Ovary (tissue), 3 donors: ENCODE data around the gene YIPF4.

Experiments used
- EP300 ChIP-seq: sonication (generic); formaldehyde crosslinking; IDR thresholded peaks from one replicate; pipeline ENCODE4 v1.6.1; 2017; ENCODE audit warnings: antibody characterized with exemption
- POLR2A ChIP-seq: fragments of 450-650 bp; IDR thresholded peaks from one replicate; pipeline ENCODE4 v1.6.1; 2017; ENCODE audit warnings: antibody characterized with exemption, mild to moderate bottlenecking, moderate library complexity
- TF ChIP-seq, protein P1 (sequence below), 3 donors: fragments of 450-650 bp in 2 of 3; fragments of 200-600 bp in 1 of 3; IDR thresholded peaks; one replicate each; pipeline versions ENCODE4 v1.5.1 to v1.8.0; 2016 to 2022; ENCODE audit warnings: antibody characterized with exemption in 3 of 3, mild to moderate bottlenecking in 1 of 3
- donor health status: DM: no; HTN: no; CAD: no.

DNA sequence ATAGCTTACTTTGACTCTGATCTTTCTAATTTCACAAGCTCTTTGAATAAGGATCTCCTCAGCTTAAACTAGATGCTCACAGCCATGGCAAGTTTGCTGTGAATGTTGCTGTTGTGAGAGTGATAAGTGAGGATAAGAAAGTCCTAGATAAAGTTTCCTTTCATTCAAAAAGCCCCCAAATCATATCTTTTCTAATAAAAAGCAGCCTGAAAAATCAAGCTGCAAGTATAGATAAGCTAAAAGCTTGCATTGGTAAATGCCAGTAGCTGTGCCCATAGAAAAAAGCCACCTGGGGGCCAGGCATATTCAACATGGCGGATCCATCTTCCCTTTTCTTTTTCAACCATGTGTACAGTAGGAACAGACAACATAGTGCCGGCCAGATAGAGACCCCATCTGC lies 17.3 kb upstream of the YIPF4 start:
- TF ChIP-seq, protein P1, sequence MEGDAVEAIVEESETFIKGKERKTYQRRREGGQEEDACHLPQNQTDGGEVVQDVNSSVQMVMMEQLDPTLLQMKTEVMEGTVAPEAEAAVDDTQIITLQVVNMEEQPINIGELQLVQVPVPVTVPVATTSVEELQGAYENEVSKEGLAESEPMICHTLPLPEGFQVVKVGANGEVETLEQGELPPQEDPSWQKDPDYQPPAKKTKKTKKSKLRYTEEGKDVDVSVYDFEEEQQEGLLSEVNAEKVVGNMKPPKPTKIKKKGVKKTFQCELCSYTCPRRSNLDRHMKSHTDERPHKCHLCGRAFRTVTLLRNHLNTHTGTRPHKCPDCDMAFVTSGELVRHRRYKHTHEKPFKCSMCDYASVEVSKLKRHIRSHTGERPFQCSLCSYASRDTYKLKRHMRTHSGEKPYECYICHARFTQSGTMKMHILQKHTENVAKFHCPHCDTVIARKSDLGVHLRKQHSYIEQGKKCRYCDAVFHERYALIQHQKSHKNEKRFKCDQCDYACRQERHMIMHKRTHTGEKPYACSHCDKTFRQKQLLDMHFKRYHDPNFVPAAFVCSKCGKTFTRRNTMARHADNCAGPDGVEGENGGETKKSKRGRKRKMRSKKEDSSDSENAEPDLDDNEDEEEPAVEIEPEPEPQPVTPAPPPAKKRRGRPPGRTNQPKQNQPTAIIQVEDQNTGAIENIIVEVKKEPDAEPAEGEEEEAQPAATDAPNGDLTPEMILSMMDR (IDR thresholded peaks at IDR 0.05), result no peak
- TF ChIP-seq POLR2A, result no peak
- TF ChIP-seq EP300, result no peak
